Stomach smooth muscle (tissue), 2 donors: ENCODE data around the gene SCRN2.

Experiments
- H3K27ac ChIP-seq: one replicate; pipeline ENCODE4 v1.7.0; 2013; ENCODE audit warnings: mild to moderate bottlenecking, low read length, inconsistent platforms
- H3K27me3 ChIP-seq, 2 donors: one replicate each; pipeline ENCODE4 v1.7.0; 2013; ENCODE audit warnings: low read length in 2 of 2; ENCODE audit not compliant: insufficient read depth in 2 of 2, control insufficient read depth in 1 of 2
- H3K36me3 ChIP-seq, 2 donors: one replicate each; pipeline ENCODE4 v1.7.0; 2013; ENCODE audit warnings: low read length in 2 of 2; ENCODE audit not compliant: control insufficient read depth in 2 of 2, insufficient read depth in 2 of 2
- H3K4me1 ChIP-seq: one replicate; pipeline ENCODE4 v1.7.0; 2013; ENCODE audit warnings: low read length; ENCODE audit not compliant: control insufficient read depth, insufficient read depth
- H3K4me3 ChIP-seq, 2 donors: one replicate each; pipeline ENCODE4 v1.7.0; 2013; ENCODE audit warnings: low read length in 2 of 2
- H3K9ac ChIP-seq, 2 donors: one replicate each; pipeline ENCODE4 v1.7.0; 2013; ENCODE audit warnings: low read length in 2 of 2, mild to moderate bottlenecking in 1 of 2
- H3K9me3 ChIP-seq, 2 donors: one replicate each; pipeline ENCODE4 v1.7.0; 2013; ENCODE audit warnings: low read length in 2 of 2; ENCODE audit not compliant: control insufficient read depth in 2 of 2
- donor health status: healthy.
- donor health status: Pancreatic carcinoma.

Gene SCRN2

GRCh38 chr17:47869114-47869513 is 28.0 kb upstream of the SCRN2 start:
- H3K27ac ChIP-seq, result no peak overlapping the region
- peaks cover 5% of the 10 kb centered on the region for H3K4me1 ChIP-seq
- no peaks in the 10 kb centered on the region for H3K9me3 ChIP-seq
- peaks cover 42 to 44% of the 10 kb centered on the region in 2 donors for H3K27me3 ChIP-seq
- no peak overlapping the region for H3K4me3 ChIP-seq
- H3K36me3 ChIP-seq, result no peaks in the 10 kb centered on the region
- no peak overlapping the region for H3K9ac ChIP-seq

GRCh38 chr17:47867813-47868533 is 26.9 kb upstream of the SCRN2 start:
- Histone ChIP-seq H3K9ac (no peak overlapping the region), H3K9me3 (no peaks in the 10 kb centered on the region), H3K4me1 (peaks cover 5% of the 10 kb centered on the region), H3K27me3 (peaks cover 38 to 41% of the 10 kb centered on the region in 2 donors), H3K36me3 (no peaks in the 10 kb centered on the region), H3K4me3 (no peak overlapping the region), H3K27ac (no peak overlapping the region)

- peaks cover 29 to 31% of the 10 kb centered on the region in 2 donors for H3K27me3 ChIP-seq
Measured at GRCh38 chr17:47866941-47867340, 25.9 kb upstream of the SCRN2 start.

GRCh38 chr17:47864791-47865216 is 23.7 kb upstream of the SCRN2 start:
- H3K27ac ChIP-seq, result no peak overlapping the region
- no peaks in the 10 kb centered on the region for H3K36me3 ChIP-seq
- H3K9me3 ChIP-seq, result no peaks in the 10 kb centered on the region
- H3K4me3 ChIP-seq, result no peak overlapping the region
- peaks cover 20 to 31% of the 10 kb centered on the region in 2 donors for H3K27me3 ChIP-seq
- H3K4me1 ChIP-seq, result no peaks in the 10 kb centered on the region
- no peak overlapping the region for H3K9ac ChIP-seq

More at GRCh38 chr17:47866941-47867340, 25.9 kb upstream of the SCRN2 start:
- no peaks in the 10 kb centered on the region for H3K4me1 ChIP-seq
- H3K4me3 ChIP-seq, result no peak overlapping the region
- H3K9ac ChIP-seq, result no peak overlapping the region
- H3K36me3 ChIP-seq, result no peaks in the 10 kb centered on the region
- H3K9me3 ChIP-seq, result no peaks in the 10 kb centered on the region
- no peak overlapping the region for H3K27ac ChIP-seq

- H3K27me3 ChIP-seq, result peaks cover 25 to 26% of the 10 kb centered on the region in 2 donors
- H3K9me3 ChIP-seq, result no peaks in the 10 kb centered on the region
- no peak overlapping the region for H3K4me3 ChIP-seq
- no peak overlapping the region for H3K9ac ChIP-seq
- H3K36me3 ChIP-seq, result no peaks in the 10 kb centered on the region
- H3K27ac ChIP-seq, result no peak overlapping the region
- no peaks in the 10 kb centered on the region for H3K4me1 ChIP-seq
Measured at GRCh38 chr17:47862621-47863440, 21.8 kb upstream of the SCRN2 start.

GRCh38 chr17:47860386-47860785 is 19.3 kb upstream of the SCRN2 start:
- no peak overlapping the region for H3K9ac ChIP-seq
- no peaks in the 10 kb centered on the region for H3K9me3 ChIP-seq
- no peaks in the 10 kb centered on the region for H3K36me3 ChIP-seq
- no peaks in the 10 kb centered on the region for H3K4me1 ChIP-seq
- H3K27ac ChIP-seq, result no peak overlapping the region
- peaks cover 36 to 43% of the 10 kb centered on the region in 2 donors for H3K27me3 ChIP-seq
- H3K4me3 ChIP-seq, result no peak overlapping the region

- H3K36me3 ChIP-seq, result no peaks in the 10 kb centered on the region
- H3K4me3 ChIP-seq, result no peak overlapping the region
- no peaks in the 10 kb centered on the region for H3K9me3 ChIP-seq
- H3K27ac ChIP-seq, result no peak overlapping the region
- H3K27me3 ChIP-seq, result peaks cover 59 to 69% of the 10 kb centered on the region in 2 donors
- H3K9ac ChIP-seq, result no peak overlapping the region
- H3K4me1 ChIP-seq, result no peaks in the 10 kb centered on the region
Measured at GRCh38 chr17:47857551-47858455, 16.7 kb upstream of the SCRN2 start.

- Histone ChIP-seq H3K9ac (no peak overlapping the region), H3K27ac (no peak overlapping the region), H3K9me3 (no peaks in the 10 kb centered on the region), H3K4me3 (no peak overlapping the region), H3K27me3 (peaks cover 69 to 79% of the 10 kb centered on the region in 2 donors), H3K36me3 (no peaks in the 10 kb centered on the region), H3K4me1 (no peaks in the 10 kb centered on the region)
Measured at GRCh38 chr17:47856830-47857229, 15.8 kb upstream of the SCRN2 start.

GRCh38 chr17:47855737-47856136 is 14.7 kb upstream of the SCRN2 start:
- no peak overlapping the region for H3K27ac ChIP-seq
- H3K9me3 ChIP-seq, result no peaks in the 10 kb centered on the region
- H3K4me3 ChIP-seq, result no peak overlapping the region
- no peak overlapping the region for H3K9ac ChIP-seq
- H3K27me3 ChIP-seq, result peaks cover 74 to 83% of the 10 kb centered on the region in 2 donors
- H3K36me3 ChIP-seq, result no peaks in the 10 kb centered on the region
- peaks cover 7% of the 10 kb centered on the region for H3K4me1 ChIP-seq

- Histone ChIP-seq H3K27me3 (peaks cover 85 to 93% of the 10 kb centered on the region in 2 donors), H3K4me3 (no peak overlapping the region), H3K36me3 (no peaks in the 10 kb centered on the region), H3K4me1 (peaks cover 12% of the 10 kb centered on the region), H3K27ac (no peak overlapping the region), H3K9me3 (no peaks in the 10 kb centered on the region), H3K9ac (no peak overlapping the region)
Measured at GRCh38 chr17:47853616-47854015, 12.5 kb upstream of the SCRN2 start.
